SK-N-SH treated with all-trans-retinoic acid at 6 μM for 48 hours (cell line): Measurements from ENCODE around the gene HS3ST3A1.

Source experiments
- GLIS3 ChIP-seq: fragments of 250-450 bp; sonication (Bioruptor Pico); IDR thresholded peaks from 2 replicates; pipeline ENCODE4 v1.5.0; 2020; ENCODE audit warnings: mild to moderate bottlenecking, moderate library complexity
- OSR1 ChIP-seq: fragments of 250-450 bp; sonication (Bioruptor Pico); IDR thresholded peaks from 2 replicates; pipeline ENCODE4 v1.8.0; 2022; ENCODE audit warnings: moderate library complexity, mild to moderate bottlenecking, inconsistent platforms
- PATZ1 ChIP-seq: fragments of 250-450 bp; sonication (Bioruptor Pico); IDR thresholded peaks from 2 replicates; pipeline ENCODE4 v1.8.0; 2020; ENCODE audit warnings: mild to moderate bottlenecking, moderate library complexity, borderline replicate concordance
- PPARA ChIP-seq: fragments of 250-450 bp; sonication (Bioruptor Pico); IDR thresholded peaks from 2 replicates; pipeline ENCODE4 v1.5.0; 2020; ENCODE audit warnings: mild to moderate bottlenecking, borderline replicate concordance
- TF ChIP-seq, protein P1 (sequence below): fragments of 250-450 bp; sonication (Bioruptor Pico); IDR thresholded peaks from 2 replicates; pipeline ENCODE4 v1.5.0; 2020; ENCODE audit warnings: mild to moderate bottlenecking, moderate library complexity

DNA sequence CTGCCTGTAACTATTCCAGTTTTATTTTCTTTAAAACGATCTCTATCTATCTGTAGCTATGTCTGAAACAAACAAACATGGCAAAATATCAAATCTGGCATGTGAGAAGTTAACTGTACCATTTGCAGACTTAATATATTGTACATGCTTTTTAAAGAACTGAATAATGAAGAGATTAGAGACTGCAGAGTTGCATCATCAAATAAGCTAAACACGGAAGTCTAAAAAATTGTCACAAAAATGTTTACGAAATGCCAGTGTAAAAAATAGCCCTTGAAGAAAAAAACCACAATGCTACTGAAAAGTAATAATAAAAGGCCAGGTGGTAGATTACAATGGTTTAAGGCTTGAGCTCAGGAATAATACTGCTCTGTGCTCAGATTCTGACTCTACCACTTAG lies 43.1 kb downstream of the HS3ST3A1 start:
- TF ChIP-seq GLIS3 (no peak), PPARA (no peak), OSR1 (CRISPR knock-in tag) (no peak), PATZ1 (CRISPR knock-in tag) (no peak)
- TF ChIP-seq, protein P1, sequence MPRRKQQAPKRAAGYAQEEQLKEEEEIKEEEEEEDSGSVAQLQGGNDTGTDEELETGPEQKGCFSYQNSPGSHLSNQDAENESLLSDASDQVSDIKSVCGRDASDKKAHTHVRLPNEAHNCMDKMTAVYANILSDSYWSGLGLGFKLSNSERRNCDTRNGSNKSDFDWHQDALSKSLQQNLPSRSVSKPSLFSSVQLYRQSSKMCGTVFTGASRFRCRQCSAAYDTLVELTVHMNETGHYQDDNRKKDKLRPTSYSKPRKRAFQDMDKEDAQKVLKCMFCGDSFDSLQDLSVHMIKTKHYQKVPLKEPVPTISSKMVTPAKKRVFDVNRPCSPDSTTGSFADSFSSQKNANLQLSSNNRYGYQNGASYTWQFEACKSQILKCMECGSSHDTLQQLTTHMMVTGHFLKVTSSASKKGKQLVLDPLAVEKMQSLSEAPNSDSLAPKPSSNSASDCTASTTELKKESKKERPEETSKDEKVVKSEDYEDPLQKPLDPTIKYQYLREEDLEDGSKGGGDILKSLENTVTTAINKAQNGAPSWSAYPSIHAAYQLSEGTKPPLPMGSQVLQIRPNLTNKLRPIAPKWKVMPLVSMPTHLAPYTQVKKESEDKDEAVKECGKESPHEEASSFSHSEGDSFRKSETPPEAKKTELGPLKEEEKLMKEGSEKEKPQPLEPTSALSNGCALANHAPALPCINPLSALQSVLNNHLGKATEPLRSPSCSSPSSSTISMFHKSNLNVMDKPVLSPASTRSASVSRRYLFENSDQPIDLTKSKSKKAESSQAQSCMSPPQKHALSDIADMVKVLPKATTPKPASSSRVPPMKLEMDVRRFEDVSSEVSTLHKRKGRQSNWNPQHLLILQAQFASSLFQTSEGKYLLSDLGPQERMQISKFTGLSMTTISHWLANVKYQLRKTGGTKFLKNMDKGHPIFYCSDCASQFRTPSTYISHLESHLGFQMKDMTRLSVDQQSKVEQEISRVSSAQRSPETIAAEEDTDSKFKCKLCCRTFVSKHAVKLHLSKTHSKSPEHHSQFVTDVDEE: no peak
